SK-N-SH (cell line): ENCODE results near the gene MCTP2. TPM values are rescaled to one million over a fixed set of nuclear protein-coding genes. Genes with fewer than 3 reads are reported as not detected.

ENCODE experiments used
- CTCF ChIA-PET: fragments of 300-600, 350-600 bp; formaldehyde crosslinking; extraction: SDS; loops from one replicate; lab custom pipeline; 2021; lab: Yijun Ruan, JAX
- POLR2A ChIA-PET: fragments of 350-600 bp; sonication (Branson Sonifier 250); formaldehyde crosslinking; extraction: SDS; loops from one replicate; lab custom pipeline; 2020; ENCODE audit warnings: antibody characterized with exemption, inconsistent platforms; lab: Yijun Ruan, JAX
- DNase-seq: peaks from one replicate; pipeline ENCODE4 v3.0.0; 2012
- H2AFZ ChIP-seq: fragments of 200-600 bp; sonication (generic); 2 replicates; pipeline ENCODE4 v1.8.1; 2016; ENCODE audit warnings: antibody characterized with exemption, mild to moderate bottlenecking, low read depth
- H3F3A ChIP-seq: fragments of 200-600 bp; sonication (generic); replicated peaks from 2 replicates; pipeline ENCODE3; 2016; ENCODE audit warnings: antibody characterized with exemption, mild to moderate bottlenecking; ENCODE audit not compliant: insufficient read depth
- H3K27ac ChIP-seq, 2 experiments: fragments of 200-500 bp in 1 of 2; fragments of 200-600 bp in 1 of 2; sonication (Bioruptor generic) in 1 of 2; sonication (generic), shearing (Covaris generic) in 1 of 2; 2 replicates each; pipeline versions ENCODE4 v1.5.1 to v1.6.1; 2014 to 2016; ENCODE audit warnings: low read depth in 2 of 2, inconsistent platforms in 1 of 2, low read length in 1 of 2, mild to moderate bottlenecking in 1 of 2, mixed read lengths in 1 of 2
- H3K27me3 ChIP-seq: fragments of 200-600 bp; sonication (generic), shearing (Covaris generic); 2 replicates; pipeline ENCODE4 v1.6.1; 2016; ENCODE audit warnings: mixed run types; ENCODE audit not compliant: insufficient read depth
- H3K36me3 ChIP-seq, 2 experiments: fragments of 200-500 bp in 1 of 2; fragments of 200-600 bp in 1 of 2; sonication (Bioruptor generic) in 1 of 2; sonication (generic) in 1 of 2; replicated peaks in 1 of 2; 2 replicates each; pipeline versions ENCODE3 to v1.5.1; 2014 to 2016; ENCODE audit warnings: low read length in 1 of 2, mild to moderate bottlenecking in 1 of 2; ENCODE audit not compliant: insufficient read depth in 2 of 2, control insufficient read depth in 1 of 2
- H3K4me1 ChIP-seq, 2 experiments: fragments of 200-500 bp in 1 of 2; fragments of 200-600 bp in 1 of 2; sonication (Bioruptor generic) in 1 of 2; sonication (generic), shearing (Covaris generic) in 1 of 2; 2 replicates each; pipeline versions ENCODE4 v1.5.1 to v1.6.1; 2014 to 2016; ENCODE audit warnings: low read depth in 1 of 2, low read length in 1 of 2, mixed run types in 1 of 2; ENCODE audit not compliant: insufficient read depth in 2 of 2, control insufficient read depth in 1 of 2
- H3K4me2 ChIP-seq: fragments of 200-600 bp; sonication (generic), shearing (Covaris generic); 2 replicates; pipeline ENCODE4 v1.6.1; 2017; ENCODE audit warnings: mixed run types
- H3K4me3 ChIP-seq, 2 experiments: fragments of 200-500 bp in 1 of 2; fragments of 200-600 bp in 1 of 2; sonication (Bioruptor generic) in 1 of 2; sonication (generic), shearing (Covaris generic) in 1 of 2; 2 replicates each; pipeline versions ENCODE4 v1.5.1 to v1.8.1; 2014 to 2016; ENCODE audit warnings: low read depth in 2 of 2, inconsistent platforms in 1 of 2, low read length in 1 of 2, mild to moderate bottlenecking in 1 of 2, mixed read lengths in 1 of 2, moderate library complexity in 1 of 2
- H3K79me2 ChIP-seq: fragments of 200-600 bp; sonication (generic); 2 replicates; pipeline ENCODE4 v1.8.1; 2017; ENCODE audit warnings: mild to moderate bottlenecking; ENCODE audit not compliant: insufficient read depth
- H3K9ac ChIP-seq: fragments of 200-600 bp; sonication (generic); 2 replicates; pipeline ENCODE4 v1.6.1; 2017; ENCODE audit warnings: mixed run types
- H3K9me2 ChIP-seq: fragments of 200-600 bp; sonication (generic); 2 replicates; pipeline ENCODE4 v1.6.1; 2017; ENCODE audit warnings: mixed run types
- H3K9me3 ChIP-seq: fragments of 200-600 bp; sonication (generic); 2 replicates; pipeline ENCODE4 v1.6.1; 2017; ENCODE audit warnings: mixed run types, mild to moderate bottlenecking, moderate library complexity
- H4K20me1 ChIP-seq: fragments of 200-600 bp; sonication (generic); 2 replicates; pipeline ENCODE4 v1.6.1; 2017; ENCODE audit warnings: mild to moderate bottlenecking, mixed run types; ENCODE audit not compliant: insufficient read depth
- FOSL2 ChIP-seq: IDR thresholded peaks from 2 replicates; pipeline ENCODE4 v1.4.0; 2012; ENCODE audit warnings: low read depth, mild to moderate bottlenecking, moderate library complexity, borderline replicate concordance
- GABPA ChIP-seq: IDR thresholded peaks from 2 replicates; pipeline ENCODE4 v1.4.0; 2012; ENCODE audit warnings: low read depth, mild to moderate bottlenecking
- JUND ChIP-seq: IDR thresholded peaks from 2 replicates; pipeline ENCODE4 v1.4.0; 2012
- MXI1 ChIP-seq: IDR thresholded peaks from 2 replicates; pipeline ENCODE4 v1.6.1; 2012; ENCODE audit warnings: mild to moderate bottlenecking, low read depth, low read length, improper control_type of control experiment
- NRF1 ChIP-seq: IDR thresholded peaks from 2 replicates; pipeline ENCODE4 v1.6.1; 2012; ENCODE audit warnings: low read depth, mild to moderate bottlenecking, low read length
- PBX3 ChIP-seq: IDR thresholded peaks from 2 replicates; pipeline ENCODE4; 2012
- RAD21 ChIP-seq: IDR thresholded peaks from 2 replicates; pipeline ENCODE4 v1.6.1; 2012; ENCODE audit warnings: mild to moderate bottlenecking, low read length
- SMC3 ChIP-seq: IDR thresholded peaks from 2 replicates; pipeline ENCODE4 v1.6.1; 2012; ENCODE audit warnings: low read depth, low read length, improper control_type of control experiment
- TCF12 ChIP-seq: IDR thresholded peaks from 2 replicates; pipeline ENCODE4 v1.4.0; 2012
- WGBS: methylation state at CpG from one replicate; pipeline ENCODE4 v1.1.6; 2017; ENCODE audit warnings: low lambda C conversion rate; 5-methylcytosine and 5-hydroxymethylcytosine counted together
- polyA plus RNA-seq, 3 experiments: library from polyadenylated mRNA; depleted of rRNA; stranded (reverse); fragments of >200 nt; gene quantifications; 2 replicates each; pipeline ENCODE4 v1.2.3, GENCODE V29; 2012
- TF ChIP-seq, protein P1 (sequence below): IDR thresholded peaks from 2 replicates; pipeline ENCODE4 v1.4.0; 2012; ENCODE audit warnings: low read depth, borderline replicate concordance
- TF ChIP-seq, protein P2 (sequence below): IDR thresholded peaks from 2 replicates; pipeline ENCODE4 v1.4.0; 2012; ENCODE audit warnings: low read depth, borderline replicate concordance
- TF ChIP-seq, protein P3 (sequence below): IDR thresholded peaks from 2 replicates; pipeline ENCODE4 v1.6.1; 2012; ENCODE audit warnings: mild to moderate bottlenecking, low read depth, low read length, moderate library complexity
- TF ChIP-seq, protein P4 (sequence below): fragments of 200-600 bp; sonication (generic); IDR thresholded peaks from 2 replicates; pipeline ENCODE4 v1.6.1; 2017; ENCODE audit warnings: antibody characterized with exemption, mild to moderate bottlenecking, moderate library complexity

MCTP2 gene
- polyA plus RNA-seq, 1 of the 3 experiments (the other 2 are of a cell fraction): 0.26 TPM

DNA sequence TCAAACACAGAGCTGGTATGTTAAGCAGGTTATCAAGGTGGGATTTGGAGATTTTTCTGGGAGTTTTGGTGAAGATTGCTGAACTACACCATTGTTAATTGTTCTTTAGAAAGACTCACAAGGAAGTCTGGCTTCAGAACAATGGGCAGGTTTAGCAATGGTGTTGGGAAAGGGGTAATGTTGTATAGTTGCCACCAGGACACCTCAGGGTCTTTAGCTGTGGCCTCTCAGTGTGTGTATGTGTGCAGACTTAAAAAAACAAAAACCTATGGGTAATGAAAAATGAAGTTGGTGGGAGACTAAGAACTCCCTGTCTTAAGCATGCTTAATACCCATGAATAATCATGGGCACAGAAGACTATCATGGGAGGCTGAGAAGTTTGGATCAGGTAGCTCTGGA is 91.7 kb downstream of the MCTP2 start (continued):
- TF ChIP-seq, protein P1, sequence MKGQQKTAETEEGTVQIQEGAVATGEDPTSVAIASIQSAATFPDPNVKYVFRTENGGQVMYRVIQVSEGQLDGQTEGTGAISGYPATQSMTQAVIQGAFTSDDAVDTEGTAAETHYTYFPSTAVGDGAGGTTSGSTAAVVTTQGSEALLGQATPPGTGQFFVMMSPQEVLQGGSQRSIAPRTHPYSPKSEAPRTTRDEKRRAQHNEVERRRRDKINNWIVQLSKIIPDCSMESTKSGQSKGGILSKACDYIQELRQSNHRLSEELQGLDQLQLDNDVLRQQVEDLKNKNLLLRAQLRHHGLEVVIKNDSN: no peak
- no peak for TF ChIP-seq GABPA
- no peak for TF ChIP-seq FOSL2
- TF ChIP-seq TCF12: no peak
- no peak for TF ChIP-seq PBX3
- TF ChIP-seq, protein P2, sequence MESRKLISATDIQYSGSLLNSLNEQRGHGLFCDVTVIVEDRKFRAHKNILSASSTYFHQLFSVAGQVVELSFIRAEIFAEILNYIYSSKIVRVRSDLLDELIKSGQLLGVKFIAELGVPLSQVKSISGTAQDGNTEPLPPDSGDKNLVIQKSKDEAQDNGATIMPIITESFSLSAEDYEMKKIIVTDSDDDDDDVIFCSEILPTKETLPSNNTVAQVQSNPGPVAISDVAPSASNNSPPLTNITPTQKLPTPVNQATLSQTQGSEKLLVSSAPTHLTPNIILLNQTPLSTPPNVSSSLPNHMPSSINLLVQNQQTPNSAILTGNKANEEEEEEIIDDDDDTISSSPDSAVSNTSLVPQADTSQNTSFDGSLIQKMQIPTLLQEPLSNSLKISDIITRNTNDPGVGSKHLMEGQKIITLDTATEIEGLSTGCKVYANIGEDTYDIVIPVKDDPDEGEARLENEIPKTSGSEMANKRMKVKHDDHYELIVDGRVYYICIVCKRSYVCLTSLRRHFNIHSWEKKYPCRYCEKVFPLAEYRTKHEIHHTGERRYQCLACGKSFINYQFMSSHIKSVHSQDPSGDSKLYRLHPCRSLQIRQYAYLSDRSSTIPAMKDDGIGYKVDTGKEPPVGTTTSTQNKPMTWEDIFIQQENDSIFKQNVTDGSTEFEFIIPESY: no peak
- TF ChIP-seq, protein P3, sequence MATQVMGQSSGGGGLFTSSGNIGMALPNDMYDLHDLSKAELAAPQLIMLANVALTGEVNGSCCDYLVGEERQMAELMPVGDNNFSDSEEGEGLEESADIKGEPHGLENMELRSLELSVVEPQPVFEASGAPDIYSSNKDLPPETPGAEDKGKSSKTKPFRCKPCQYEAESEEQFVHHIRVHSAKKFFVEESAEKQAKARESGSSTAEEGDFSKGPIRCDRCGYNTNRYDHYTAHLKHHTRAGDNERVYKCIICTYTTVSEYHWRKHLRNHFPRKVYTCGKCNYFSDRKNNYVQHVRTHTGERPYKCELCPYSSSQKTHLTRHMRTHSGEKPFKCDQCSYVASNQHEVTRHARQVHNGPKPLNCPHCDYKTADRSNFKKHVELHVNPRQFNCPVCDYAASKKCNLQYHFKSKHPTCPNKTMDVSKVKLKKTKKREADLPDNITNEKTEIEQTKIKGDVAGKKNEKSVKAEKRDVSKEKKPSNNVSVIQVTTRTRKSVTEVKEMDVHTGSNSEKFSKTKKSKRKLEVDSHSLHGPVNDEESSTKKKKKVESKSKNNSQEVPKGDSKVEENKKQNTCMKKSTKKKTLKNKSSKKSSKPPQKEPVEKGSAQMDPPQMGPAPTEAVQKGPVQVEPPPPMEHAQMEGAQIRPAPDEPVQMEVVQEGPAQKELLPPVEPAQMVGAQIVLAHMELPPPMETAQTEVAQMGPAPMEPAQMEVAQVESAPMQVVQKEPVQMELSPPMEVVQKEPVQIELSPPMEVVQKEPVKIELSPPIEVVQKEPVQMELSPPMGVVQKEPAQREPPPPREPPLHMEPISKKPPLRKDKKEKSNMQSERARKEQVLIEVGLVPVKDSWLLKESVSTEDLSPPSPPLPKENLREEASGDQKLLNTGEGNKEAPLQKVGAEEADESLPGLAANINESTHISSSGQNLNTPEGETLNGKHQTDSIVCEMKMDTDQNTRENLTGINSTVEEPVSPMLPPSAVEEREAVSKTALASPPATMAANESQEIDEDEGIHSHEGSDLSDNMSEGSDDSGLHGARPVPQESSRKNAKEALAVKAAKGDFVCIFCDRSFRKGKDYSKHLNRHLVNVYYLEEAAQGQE: no peak
- TF ChIP-seq SMC3: no peak

GRCh38 chr15:94324117-94324826 is 92.9 kb downstream of the MCTP2 start:
- peak; percentile 68 for DNase-seq
- Histone ChIP-seq H3K9ac (no peak overlapping the region), H2AFZ (no peak overlapping the region), H3K4me1 (peaks cover 0 to 3% of the 10 kb centered on the region in 2 experiments; a peak in 2 of 4 replicates), H3K27ac (peak overlapping the region in 1 of 2 experiments; percentile 56; a peak in 1 of 4 replicates), H3F3A (no peaks in the 10 kb centered on the region), H3K27me3 (no peaks in the 10 kb centered on the region), H3K4me3 (peak overlapping the region in 1 of 2 experiments; percentile 38; a peak in 1 of 4 replicates), H3K9me3 (no peaks in the 10 kb centered on the region), H3K36me3 (no peaks in the 10 kb centered on the region), H4K20me1 (no peaks in the 10 kb centered on the region), H3K79me2 (no peaks in the 10 kb centered on the region), H3K9me2 (no peaks in the 10 kb centered on the region), H3K4me2 (peak overlapping the region; percentile 48; the same call in 1 of the 2 replicates)
- ChIA-PET POLR2A (no interaction called here), CTCF (interaction anchor here (0.6 to 9.2 kb wide), 62 partner anchors 10 to 1294 kb away, joined by 3 to 364 read pairs (median 4); partner anchors contain the start of gene MCTP2)
- WGBS: 24% methylated on average over 17 of the region's 17 CpGs
- TF ChIP-seq SMC3 (peak; percentile 92), NRF1 (no peak), JUND (no peak), MXI1 (no peak), RAD21 (peak; percentile 98)
- TF ChIP-seq, protein P4, sequence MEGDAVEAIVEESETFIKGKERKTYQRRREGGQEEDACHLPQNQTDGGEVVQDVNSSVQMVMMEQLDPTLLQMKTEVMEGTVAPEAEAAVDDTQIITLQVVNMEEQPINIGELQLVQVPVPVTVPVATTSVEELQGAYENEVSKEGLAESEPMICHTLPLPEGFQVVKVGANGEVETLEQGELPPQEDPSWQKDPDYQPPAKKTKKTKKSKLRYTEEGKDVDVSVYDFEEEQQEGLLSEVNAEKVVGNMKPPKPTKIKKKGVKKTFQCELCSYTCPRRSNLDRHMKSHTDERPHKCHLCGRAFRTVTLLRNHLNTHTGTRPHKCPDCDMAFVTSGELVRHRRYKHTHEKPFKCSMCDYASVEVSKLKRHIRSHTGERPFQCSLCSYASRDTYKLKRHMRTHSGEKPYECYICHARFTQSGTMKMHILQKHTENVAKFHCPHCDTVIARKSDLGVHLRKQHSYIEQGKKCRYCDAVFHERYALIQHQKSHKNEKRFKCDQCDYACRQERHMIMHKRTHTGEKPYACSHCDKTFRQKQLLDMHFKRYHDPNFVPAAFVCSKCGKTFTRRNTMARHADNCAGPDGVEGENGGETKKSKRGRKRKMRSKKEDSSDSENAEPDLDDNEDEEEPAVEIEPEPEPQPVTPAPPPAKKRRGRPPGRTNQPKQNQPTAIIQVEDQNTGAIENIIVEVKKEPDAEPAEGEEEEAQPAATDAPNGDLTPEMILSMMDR: peak; percentile 94
- TF ChIP-seq, protein P3: no peak
- TF ChIP-seq, protein P2: no peak
